HG02973 (cell line): Measurements from ENCODE around the gene GABRQ.

ENCODE experiments used
- ATAC-seq: cut with Tn5 transposase; IDR thresholded peaks from one replicate; pipeline ENCODE4 v1.9.1; 2021; ENCODE audit warnings: moderate library complexity; ENCODE audit not compliant: unreplicated experiment

The GABRQ gene

DNA sequence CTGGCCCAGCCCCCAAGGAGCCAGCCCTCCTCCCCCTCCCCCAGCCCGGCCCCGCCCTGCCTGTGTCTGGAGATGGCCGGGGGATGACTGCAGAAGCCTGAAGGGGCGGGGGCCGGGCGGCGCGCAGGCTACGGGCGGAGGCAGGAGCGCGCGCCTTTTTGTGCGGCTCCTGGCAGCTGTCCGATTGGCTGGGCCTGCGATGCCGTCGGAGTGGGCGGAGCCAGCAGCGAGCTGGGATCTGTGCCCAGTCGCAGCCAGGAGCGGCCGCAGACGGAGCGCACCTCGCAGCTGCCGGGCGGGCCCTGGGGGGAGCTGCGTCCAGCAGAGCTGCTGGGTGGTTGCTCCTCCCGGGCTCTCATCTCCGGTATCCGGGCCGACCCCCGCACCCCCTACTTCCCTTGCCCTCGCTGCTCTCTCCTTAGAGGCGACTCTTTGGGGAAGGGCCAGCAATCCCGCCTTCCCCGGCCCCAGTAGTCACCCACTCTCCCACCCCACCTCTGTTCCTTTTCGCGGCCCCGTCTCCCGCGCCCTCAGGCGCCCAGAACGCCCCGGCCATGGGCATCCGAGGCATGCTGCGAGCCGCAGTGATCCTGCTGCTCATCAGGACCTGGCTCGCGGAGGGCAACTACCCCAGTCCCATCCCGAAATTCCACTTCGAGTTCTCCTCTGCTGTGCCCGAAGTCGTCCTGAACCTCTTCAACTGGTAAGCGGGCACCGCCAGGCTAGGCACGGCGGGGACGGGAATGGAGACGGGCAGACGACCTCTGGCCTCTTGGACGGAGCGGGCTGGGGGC, at the start of gene GABRQ:
Gene GABRQ, plus strand, starts transcription at position 247 of the 794 bp plus-strand sequence. Its CDS starts 308 bp downstream, at position 555.
- no peak for ATAC-seq

DNA sequence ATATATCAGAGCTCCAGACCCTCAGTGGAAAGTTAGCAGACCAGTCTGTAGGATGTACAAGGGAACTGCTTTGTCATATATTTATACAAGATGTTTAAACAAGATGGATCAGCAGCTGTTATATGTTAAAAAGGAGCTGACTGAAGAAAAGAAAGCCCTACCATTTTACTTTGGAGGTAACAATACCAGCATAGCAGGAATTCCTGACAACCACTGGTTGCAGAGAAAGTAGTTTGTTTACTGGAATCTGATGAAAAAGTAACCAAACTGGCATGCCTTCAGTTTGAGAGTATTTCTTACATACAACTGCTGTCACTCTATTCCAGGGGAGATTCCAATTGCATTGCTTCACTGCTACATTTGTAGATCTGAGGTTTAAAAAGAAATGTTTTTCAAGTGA, 49.5 kb upstream of the GABRQ start:
- ATAC-seq = no peak

DNA sequence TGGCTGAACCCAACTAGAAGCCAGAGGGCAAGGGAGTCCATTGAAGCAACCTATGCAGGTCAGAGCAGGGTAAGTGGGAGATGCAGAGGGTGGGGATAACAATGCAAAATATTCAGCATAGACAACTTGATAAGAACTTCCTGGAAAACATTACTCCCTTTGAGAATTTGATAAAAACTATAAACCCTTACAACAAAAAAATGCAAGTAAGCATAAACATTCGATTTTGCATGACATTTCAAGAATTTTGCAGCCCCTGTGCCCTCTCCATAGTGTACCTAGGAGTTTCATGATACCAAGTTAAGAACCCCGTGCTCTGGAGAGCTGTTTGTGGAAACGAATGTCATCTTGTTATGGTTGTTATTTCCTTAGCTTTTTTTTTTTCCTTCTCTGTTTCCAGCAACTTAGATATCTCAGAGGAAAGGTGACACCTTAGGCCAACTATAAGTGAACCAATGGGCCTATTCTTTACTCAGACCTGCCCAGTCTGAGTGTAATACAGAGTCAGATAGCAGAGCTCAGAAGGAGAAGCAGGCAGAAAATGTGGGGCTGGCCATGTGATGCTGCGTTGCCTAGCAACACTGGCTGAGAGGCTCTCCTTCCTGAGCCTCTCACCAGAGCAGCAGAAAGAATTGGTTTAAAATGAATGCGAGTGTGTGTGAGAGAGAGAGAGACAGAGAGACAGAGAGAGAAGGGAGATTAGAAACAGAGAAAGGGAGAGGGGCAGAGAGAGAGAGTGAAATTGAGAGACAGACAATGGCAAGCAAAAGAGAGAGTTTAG, 36.7 kb upstream of the GABRQ start:
- ATAC-seq = no peak

DNA sequence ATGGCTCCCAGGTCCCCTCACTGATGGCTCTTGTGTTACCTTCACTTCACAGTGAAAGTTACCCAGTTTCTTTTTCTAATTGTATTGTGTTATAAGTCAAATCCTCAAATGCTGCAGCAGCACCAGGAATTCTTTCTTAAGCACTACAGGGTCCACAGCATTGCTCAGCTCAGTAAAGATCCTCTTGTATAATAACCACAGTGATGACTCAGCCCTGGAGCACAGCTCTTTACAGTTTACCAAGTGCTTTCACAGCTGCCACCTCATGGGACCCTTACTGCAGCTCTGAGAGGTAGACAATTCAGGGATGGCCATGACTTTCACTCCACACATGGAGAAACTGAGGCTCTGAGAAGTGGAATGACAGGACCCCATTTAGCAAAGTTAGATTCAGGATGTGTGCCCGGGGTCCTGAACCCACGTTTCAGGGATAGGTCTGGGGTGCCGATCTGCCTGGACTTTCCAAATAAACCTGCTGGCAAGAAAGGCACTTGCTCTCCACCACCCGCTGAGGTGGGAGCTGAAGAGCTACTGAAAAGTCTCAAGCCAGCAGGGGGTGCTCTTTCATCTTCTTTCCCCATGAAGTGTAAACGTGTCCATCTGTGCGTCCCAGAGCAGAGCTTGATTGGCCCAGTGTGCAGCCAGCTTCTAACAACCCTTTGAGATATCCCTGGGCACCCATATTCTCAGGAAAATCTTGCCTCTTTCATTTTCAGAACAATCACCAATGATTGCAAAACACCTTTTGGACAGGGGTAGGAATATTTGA, 35.7 kb upstream of the GABRQ start:
- ATAC-seq = no peak

DNA sequence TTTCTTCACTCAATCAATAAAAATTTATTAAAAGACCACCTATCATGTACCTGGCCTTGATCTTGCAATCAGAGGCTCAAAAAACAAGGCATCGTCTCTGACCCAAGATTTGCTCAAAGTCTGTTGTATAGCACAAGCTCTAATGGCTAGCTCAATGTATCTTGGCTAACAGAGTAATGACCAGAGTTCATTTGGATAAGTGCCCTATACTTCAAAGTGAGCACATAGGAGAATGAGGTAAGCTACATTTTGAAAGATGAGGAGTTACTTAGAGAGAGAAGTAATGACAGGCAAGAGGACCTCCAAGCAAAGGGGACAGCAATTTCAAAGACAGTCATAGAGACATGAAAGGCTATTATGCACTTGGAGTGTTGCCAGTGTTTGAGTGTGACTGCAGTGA, 22.9 kb upstream of the GABRQ start:
- no peak for ATAC-seq

DNA sequence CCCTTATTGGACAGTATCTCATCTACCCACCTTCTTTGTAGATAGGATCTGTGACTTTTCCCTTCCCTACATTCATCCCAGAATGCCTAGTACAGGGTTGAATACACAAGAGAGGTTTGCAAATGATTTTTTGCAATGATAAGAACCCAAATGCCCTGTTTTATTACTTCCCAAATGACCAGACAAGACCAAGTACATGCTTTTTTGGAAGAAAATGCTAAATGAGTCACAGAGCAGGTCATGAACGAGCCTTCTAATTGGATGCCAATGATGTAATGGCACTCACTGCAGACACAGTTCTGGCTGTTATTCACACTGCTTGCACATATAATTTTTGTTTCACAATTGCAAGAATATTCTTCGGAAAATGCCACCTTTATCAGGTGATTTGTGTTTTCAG, 17.8 kb upstream of the GABRQ start:
- ATAC-seq = no peak

DNA sequence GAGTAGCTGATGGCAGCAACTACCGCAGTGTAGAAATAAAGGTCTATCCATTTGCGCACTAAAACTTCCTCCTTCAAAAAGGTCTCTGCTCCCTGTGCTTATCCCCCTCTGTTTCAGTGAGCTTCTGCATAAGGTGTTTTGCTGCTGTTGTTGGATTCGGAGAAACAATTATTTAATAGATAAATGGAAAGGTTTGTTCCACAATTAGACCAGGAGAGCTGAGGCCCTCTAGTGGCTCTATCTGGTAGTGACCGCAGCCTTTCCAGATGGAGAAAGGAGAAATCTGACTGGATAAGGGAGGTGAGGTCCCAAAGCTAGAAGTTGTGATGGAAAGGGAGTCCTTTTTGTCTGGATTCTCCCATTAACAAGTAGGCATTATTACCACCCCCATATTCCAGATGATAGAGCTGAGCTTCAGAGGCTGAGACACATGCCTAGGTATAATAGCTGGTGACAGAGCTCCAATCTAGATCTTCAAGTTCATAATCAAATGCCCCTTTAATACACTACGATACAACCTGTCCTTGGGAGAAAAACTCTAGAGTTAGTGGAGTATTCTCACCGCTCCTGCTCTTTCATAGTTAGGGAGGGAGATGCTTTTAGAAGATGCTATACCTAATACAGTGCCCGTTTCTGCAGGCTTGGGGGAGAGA, 5.1 kb upstream of the GABRQ start:
- no peak for ATAC-seq

DNA sequence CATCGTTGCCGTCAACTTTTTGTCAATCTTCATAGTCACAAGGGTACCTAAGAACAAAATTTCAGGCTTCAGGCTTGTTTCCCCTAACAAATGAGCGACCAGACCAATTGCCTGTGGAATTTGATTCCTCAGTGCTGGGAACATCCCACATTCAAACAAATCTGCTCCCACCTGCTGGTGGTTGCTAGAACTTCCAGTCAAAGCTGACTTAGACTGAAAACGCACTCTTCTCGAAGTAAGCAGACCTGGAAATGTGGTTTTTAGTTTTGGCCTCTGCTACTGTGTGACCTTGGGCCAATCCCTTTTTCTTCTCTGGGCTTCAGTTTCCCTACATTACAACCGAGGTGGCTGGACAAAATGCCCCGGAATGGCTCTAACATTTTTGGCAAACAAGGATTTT, 1.8 kb upstream of the GABRQ start:
- no peak for ATAC-seq

DNA sequence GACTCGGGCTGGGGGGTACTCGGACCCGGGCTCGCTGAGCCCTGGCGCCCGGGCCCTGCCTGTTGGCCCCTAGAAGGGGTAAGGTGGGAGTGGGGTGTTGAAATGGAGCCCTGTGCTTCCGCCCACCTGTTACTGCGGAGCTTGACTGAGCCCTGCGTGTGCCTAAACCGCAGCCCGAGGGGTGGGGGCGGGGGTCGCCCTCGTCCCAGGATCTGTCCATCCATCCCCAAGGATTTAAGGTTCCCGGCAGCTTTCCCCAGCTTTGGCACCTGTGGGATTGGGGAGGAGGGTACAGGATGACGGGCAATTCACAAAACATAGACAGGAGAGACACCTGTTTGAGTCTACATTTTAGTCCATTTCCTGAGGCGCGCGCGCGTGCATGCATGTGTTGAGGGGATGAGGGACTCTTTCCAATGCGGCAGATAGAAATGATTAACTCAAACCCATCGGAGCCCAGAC, 779 bp downstream of the GABRQ start:
- no peak for ATAC-seq

DNA sequence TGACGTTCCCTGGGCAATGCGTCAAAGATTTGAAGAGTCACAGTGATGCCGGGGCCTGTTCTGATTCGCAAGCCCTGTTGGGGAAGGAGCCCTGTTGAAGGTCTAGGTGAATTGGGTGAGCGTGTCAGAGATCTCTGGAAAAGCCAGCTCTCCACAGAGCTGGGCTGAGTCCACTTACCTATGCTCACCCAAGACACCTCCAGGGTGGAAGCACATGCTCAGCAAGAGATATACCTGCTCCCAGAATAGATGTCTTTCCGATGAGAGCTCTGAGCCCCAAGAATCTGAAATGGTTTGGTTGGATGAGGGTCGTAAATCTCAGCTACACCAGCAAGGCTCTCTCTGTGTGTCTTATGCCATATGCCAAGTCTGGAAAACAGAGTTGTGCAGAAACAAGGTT, 1.7 kb downstream of the GABRQ start:
- no peak for ATAC-seq

DNA sequence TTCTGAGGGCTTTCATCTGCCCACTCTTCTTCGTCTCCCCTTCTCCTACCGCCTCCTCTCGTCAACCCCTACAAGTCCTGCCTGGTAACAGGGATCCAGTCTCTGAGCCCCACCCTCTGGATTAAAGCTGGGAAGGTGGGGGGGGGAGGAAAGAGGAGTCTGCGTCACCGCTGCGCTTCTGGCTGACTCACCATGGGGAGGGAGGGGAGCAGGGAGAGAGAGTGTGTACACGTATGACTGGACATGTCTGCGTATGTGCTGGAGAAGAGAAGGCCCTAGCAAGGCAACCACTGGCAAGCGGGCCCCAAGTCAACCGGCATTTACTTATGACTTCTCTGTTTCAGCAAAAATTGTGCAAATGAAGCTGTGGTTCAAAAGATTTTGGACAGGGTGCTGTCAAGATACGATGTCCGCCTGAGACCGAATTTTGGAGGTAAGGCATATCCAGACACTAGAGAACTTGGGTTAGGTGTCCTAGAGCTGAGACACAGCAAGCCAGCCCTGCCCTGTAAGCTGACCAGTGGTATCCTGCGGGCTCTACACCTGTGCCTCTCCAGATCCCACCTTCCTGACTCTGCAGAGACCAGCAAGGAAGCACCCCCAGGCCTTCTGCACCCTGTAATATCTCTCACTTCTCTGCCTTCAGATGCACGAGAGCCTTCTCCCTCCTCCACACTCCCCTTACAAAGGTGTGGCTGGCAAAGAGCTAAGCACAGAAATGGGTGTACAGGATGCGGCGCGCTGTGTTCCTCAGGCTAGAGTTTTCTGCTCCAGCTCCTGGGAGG, 2.5 kb downstream of the GABRQ start:
- ATAC-seq = no peak

DNA sequence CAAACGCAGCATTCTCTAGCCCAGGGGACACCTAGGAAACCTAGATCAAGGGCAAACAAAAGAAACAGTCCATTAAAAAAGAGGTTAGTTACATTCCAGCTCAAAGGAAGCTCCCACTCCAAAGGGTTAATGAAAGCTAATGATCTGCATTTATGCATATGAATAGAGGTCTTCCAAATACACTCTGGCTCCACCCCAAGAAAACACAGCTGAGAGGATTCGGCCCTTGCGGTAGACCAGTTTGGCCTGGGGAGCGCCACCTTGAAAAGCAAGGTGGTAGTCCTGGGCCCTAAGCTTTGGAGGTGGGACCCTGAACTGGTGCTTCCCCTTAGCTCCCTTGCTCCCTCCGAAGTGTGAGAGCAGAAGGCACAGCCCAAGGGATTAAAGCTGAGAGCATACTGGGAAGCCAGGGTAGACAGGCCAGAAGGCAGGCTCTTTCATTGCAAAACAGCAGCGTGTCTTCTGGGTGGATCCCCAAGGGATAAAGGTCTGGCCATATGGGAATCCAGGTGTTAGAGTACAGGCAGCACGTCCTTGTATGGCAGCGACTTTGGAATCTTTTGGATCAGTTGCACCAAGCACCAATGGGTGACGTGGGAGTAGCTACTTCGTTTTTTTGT, 3.7 kb downstream of the GABRQ start:
- ATAC-seq = no peak

DNA sequence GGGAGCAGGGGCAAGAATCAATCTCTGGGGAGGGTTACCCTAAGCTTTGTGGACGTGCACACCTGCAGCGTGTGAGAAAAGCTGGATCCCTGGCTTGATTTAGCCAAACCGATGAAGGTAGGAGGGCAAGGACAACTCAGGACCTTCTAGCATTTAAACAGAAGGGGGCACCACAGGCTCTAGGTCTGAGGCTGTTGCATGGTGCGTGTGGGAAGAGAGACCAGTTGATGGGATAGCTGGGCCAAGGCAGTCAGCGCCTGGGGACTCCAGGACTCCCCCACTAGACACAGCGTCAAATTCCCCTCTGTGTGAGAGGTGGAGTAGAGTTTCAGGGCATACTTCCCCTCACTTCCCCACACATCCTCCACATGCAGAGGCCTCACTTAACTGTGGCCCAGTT, 4.3 kb downstream of the GABRQ start:
- no peak for ATAC-seq

DNA sequence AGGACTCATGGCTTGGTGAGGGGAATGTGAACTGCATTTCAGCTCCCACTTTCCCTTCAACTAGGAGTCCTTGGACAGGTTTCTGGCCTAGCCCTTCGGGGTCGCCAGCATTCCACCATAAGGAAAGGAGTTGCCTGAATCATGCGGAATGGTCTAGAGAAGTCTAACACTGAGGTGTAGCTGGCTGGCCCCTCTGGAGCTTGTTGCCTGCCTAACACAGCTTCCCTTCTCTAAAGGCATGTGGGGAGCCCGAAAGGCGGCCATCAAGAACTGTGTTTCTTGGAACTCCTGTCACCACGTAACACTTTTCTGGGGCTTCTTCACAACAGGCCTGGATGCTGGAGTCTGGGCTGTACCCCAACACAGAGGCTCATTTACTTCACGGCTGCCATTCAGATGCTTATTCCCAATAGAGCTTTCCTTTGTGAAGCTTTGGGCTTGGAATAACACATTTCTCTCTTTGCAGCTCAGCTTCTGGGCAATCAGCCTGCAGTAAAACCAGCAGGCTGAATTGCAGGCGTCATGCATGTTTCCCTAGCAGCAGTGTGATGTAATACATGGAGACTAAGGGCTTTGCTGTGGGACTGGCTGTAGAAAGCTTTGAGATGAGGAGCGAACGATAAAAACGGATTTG, 5.4 kb downstream of the GABRQ start:
- no peak for ATAC-seq

DNA sequence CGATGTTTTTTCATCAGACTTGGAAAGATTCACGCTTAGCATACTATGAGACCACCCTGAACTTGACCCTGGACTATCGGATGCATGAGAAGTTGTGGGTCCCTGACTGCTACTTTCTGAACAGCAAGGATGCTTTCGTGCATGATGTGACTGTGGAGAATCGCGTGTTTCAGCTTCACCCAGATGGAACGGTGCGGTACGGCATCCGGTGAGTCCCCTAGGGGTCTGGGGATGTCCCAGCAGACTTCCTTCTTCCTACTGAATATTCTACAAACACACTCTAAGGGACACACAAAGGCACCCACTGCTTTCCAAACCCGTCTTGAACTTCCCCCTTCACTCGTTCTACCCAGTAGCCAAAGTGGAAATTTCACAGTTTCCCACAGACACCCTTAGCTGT, 9.3 kb downstream of the GABRQ start:
- no peak for ATAC-seq

DNA sequence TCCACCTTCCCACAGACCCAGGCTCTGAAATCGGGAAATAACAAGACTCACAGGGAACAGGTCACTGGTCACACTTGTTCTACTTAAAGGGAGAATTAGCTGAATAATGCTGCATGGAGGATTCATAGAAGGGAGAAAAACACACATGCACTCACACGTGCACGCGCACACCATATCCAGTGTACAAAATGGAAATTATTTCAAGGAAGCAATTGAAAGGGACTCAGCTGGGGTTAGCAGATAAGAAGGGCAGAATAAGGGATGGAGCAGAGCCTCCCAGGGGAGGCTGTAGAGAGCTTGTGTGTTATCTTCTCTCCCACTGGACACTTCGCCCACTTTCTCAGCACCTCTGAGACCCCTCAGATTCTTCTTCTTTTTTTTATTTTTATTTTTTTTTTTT, 10.3 kb downstream of the GABRQ start:
- no peak for ATAC-seq

DNA sequence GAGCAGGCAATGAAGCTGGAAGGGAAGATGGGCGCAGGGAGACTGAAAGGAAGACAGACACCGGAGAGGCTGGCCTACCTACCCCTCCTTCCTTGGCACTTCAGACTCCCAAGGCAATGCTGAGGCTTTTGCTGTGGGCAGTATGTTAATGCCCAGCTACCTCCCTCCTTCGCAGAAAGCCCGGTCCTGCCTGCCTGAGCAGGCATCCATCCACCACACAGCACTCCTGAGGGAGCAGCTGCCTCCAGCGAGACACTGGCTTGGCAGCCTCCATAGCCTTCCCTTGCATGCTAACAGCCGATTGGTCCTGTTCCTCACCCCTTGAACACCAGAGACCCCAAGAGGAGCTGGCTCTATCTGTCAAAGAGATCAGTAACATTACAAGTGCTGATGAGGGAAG, 14.4 kb downstream of the GABRQ start:
- ATAC-seq = no peak

DNA sequence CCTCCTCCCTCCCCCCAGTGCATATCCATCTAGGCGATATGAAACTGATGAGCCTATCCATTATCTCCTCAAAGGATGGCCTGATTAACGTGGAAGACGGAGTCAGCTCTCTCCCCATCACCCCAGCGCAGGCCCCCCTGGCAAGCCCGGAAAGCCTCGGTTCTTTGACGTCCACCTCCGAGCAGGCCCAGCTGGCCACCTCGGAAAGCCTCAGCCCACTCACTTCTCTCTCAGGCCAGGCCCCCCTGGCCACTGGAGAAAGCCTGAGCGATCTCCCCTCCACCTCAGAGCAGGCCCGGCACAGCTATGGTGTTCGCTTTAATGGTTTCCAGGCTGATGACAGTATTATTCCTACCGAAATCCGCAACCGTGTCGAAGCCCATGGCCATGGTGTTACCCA, 14.8 kb downstream of the GABRQ start:
- ATAC-seq = no peak

DNA sequence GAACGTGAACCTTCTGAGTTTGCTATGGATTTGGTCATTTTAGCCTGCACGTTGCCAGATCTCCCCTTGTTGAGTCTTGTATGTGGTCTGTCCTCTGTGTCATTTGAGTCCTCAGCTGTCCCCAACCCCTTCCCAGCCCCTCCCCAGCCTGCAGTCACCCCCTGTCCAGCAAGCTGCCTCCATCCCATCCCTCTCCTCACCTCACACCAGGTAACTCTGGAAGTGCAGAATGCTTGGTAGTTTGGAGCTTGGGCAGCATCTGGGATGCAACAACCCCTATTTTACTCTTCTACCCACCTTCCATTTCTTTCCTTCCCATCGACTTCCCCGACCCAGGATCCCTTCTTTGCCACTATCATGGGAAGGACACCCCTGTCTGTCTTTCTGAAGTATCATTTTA, 18.4 kb downstream of the GABRQ start:
- ATAC-seq = no peak
